B cell (primary cell): Measurements from ENCODE around the gene FAIM2. TPM values are rescaled to one million over a fixed set of nuclear protein-coding genes. Genes with fewer than 3 reads are reported as not detected.

Source experiments
- ATAC-seq: fragments of 200-7000 bp; cut with Tn5 transposase; one replicate; pipeline ENCODE4 v1.10.0; 2021; ENCODE audit warnings: low read depth, mild to moderate bottlenecking, moderate number of reproducible peaks, moderate library complexity
- CTCF ChIA-PET: fragments of 350-600 bp; sonication (Branson Sonifier 250); formaldehyde crosslinking; loops from one replicate; lab custom pipeline; 2021; ENCODE audit warnings: antibody characterized with exemption, inconsistent platforms; lab: Charles Lee
- POLR2A ChIA-PET: fragments of 350-600 bp; sonication (Branson Sonifier 250); formaldehyde crosslinking; loops from one replicate; lab custom pipeline; 2021; ENCODE audit warnings: antibody characterized with exemption; lab: Charles Lee
- DNase-seq: peaks from one replicate; pipeline ENCODE4 v3.0.0; 2013
- H2AFZ ChIP-seq: 2 replicates; pipeline ENCODE4 v1.6.1; 2012; ENCODE audit warnings: mild to moderate bottlenecking, low read depth, low read length; ENCODE audit not compliant: insufficient read depth, poor library complexity, severe bottlenecking
- H3K27ac ChIP-seq, 2 donors: 1 replicate in 1 of 2; 2 replicates in 1 of 2; pipeline ENCODE4 v1.5.1; 2012 to 2013; ENCODE audit warnings: low read length in 2 of 2, mild to moderate bottlenecking in 2 of 2, moderate library complexity in 1 of 2
- H3K27me3 ChIP-seq, 4 experiments: fragments of 200-600 bp in 1 of 4; sonication (generic) in 1 of 4; replicated peaks in 1 of 4; 1 replicate in 2 of 4; 2 replicates in 2 of 4; pipeline versions ENCODE4 v1.6.1 to v1.7.0; 2013 to 2016; ENCODE audit warnings: low read length in 3 of 4, mild to moderate bottlenecking in 2 of 4, mixed read lengths in 1 of 4, moderate library complexity in 1 of 4; ENCODE audit not compliant: insufficient read depth in 4 of 4, control insufficient read depth in 3 of 4; ENCODE audit errors: control extremely low read depth in 1 of 4
- H3K36me3 ChIP-seq, 2 experiments: replicated peaks in 1 of 2; 1 replicate in 1 of 2; 2 replicates in 1 of 2; pipeline versions ENCODE4 v1.6.1 to v1.7.1; 2013; ENCODE audit warnings: low read length in 1 of 2; ENCODE audit not compliant: insufficient read depth in 2 of 2, control insufficient read depth in 1 of 2; ENCODE audit errors: control extremely low read depth in 1 of 2, extremely low read depth in 1 of 2
- H3K4me1 ChIP-seq, 2 donors: fragments of 200-600 bp in 1 of 2; sonication (generic) in 1 of 2; 1 replicate in 1 of 2; 2 replicates in 1 of 2; pipeline versions ENCODE4 v1.5.1 to v1.6.1; 2013 to 2017; ENCODE audit warnings: low read length in 2 of 2; ENCODE audit not compliant: control insufficient read depth in 2 of 2, insufficient read depth in 2 of 2
- H3K4me2 ChIP-seq: replicated peaks from 2 replicates; pipeline ENCODE3; 2012; ENCODE audit warnings: mild to moderate bottlenecking, low read depth, low read length; ENCODE audit not compliant: poor library complexity, severe bottlenecking
- H3K4me3 ChIP-seq, 5 experiments: fragments of 200-600 bp in 1 of 5; sonication (generic) in 1 of 5; 1 replicate in 3 of 5; 2 replicates in 2 of 5; pipeline versions ENCODE4 v1.5.1 to v1.7.0; 2011 to 2016; ENCODE audit warnings: low read length in 4 of 5, mild to moderate bottlenecking in 4 of 5, low read depth in 2 of 5, control low read depth in 1 of 5, moderate library complexity in 1 of 5; ENCODE audit not compliant: insufficient read depth in 1 of 5; ENCODE audit errors: control extremely low read depth in 1 of 5, extremely low read depth in 1 of 5
- H3K79me2 ChIP-seq: fragments of 200-600 bp; sonication (generic); one replicate; pipeline ENCODE4 v1.6.0; 2016; ENCODE audit warnings: low read length; ENCODE audit not compliant: control insufficient read depth, insufficient read depth
- H3K9ac ChIP-seq: fragments of 200-600 bp; sonication (generic); 2 replicates; pipeline ENCODE4 v1.6.1; 2017; ENCODE audit warnings: mild to moderate bottlenecking, low read length, moderate library complexity
- H3K9me3 ChIP-seq, 3 donors: one replicate each; pipeline versions ENCODE4 v1.6.1 to v1.7.1; 2013; ENCODE audit warnings: low read length in 2 of 3; ENCODE audit not compliant: control insufficient read depth in 2 of 3, insufficient read depth in 1 of 3; ENCODE audit errors: control extremely low read depth in 1 of 3
- H4K20me1 ChIP-seq: 2 replicates; pipeline ENCODE4 v1.6.0; 2012; ENCODE audit warnings: mild to moderate bottlenecking, low read length; ENCODE audit not compliant: insufficient read depth, control insufficient read depth, poor library complexity, severe bottlenecking
- H3K27ac Mint-ChIP-seq: one replicate; pipeline ENCODE4 v1.8.0; 2021; ENCODE audit warnings: mixed read lengths
- H3K27me3 Mint-ChIP-seq: one replicate; pipeline ENCODE4 v1.8.0; 2021; ENCODE audit warnings: mixed read lengths
- H3K4me1 Mint-ChIP-seq: one replicate; pipeline ENCODE4 v1.8.0; 2021; ENCODE audit warnings: mixed read lengths
- H3K4me3 Mint-ChIP-seq: one replicate; pipeline ENCODE4 v1.8.0; 2021; ENCODE audit warnings: mixed read lengths
- H3K9me3 Mint-ChIP-seq: one replicate; pipeline ENCODE4 v1.8.0; 2022; ENCODE audit warnings: mixed read lengths; ENCODE audit not compliant: insufficient read depth
- EZH2 ChIP-seq: IDR thresholded peaks from 2 replicates; pipeline ENCODE4 v1.6.1; 2012; ENCODE audit warnings: borderline replicate concordance, low read depth, mild to moderate bottlenecking, moderate library complexity, low read length; ENCODE audit not compliant: insufficient read depth, poor library complexity, severe bottlenecking
- WGBS: methylation state at CpG from one replicate; pipeline ENCODE4 v1.1.5; 2013; ENCODE audit warnings: missing lambda C conversion rate; ENCODE audit not compliant: insufficient coverage; 5-methylcytosine and 5-hydroxymethylcytosine counted together
- intact Hi-C: fragments of 100-400 bp; cut with micrococcal nuclease; formaldehyde crosslinking; loops from one replicate; pipeline ENCODE4 v1.10.0; 2022
- polyA plus RNA-seq: library from polyadenylated mRNA; depleted of rRNA; stranded (reverse); fragments of >200 nt; gene quantifications from 2 replicates; pipeline ENCODE4 v1.2.3, GENCODE V29; 2012
- total RNA-seq, 2 donors: library from RNA; stranded (reverse); fragments of 120-200 nt in 1 of 2; gene quantifications; 1 replicate in 1 of 2; 2 replicates in 1 of 2; pipeline versions ENCODE4 v1.2.3 to v1.2.4, GENCODE V29; 2013 to 2022
- TF ChIP-seq, protein P1 (sequence below): fragments of 200-600 bp; IDR thresholded peaks from one replicate; pipeline ENCODE4 v1.8.0; 2022; ENCODE audit warnings: antibody characterized with exemption, mild to moderate bottlenecking

FAIM2 gene
- total and polyA plus RNA-seq, 2 donors (not counting 1 experiment from before 2014, with no cell fraction given), result not detected

DNA sequence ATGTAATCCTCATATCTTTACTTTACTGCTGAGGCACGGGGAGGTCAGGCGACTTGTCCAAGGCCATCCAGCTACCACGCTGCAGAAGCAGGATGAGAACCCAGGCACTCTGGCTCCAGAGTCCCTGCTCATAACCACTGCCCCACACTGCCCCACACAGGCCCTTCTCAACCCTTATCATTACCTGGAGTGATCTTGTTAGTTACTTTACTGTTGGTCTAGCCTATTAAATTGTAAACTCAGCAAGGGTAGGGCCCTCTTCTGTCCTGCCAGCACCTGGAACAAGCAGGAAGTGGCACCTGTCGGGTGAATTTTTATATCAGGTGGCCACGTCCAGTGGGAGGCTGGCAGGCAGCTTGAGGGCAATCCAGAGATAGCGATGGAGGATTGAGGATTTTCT is 12.2 kb downstream of the FAIM2 start:
- no peaks in the 10 kb centered on the region for H3K36me3 ChIP-seq
- H4K20me1 ChIP-seq, result no peaks in the 10 kb centered on the region
- no peak overlapping the region for H3K4me3 Mint-ChIP-seq
- WGBS, result 95% methylated on average over 6 of the region's 6 CpGs
- peaks cover 0 to 8% of the 10 kb centered on the region in 2 donors for H3K4me1 ChIP-seq
- H3K27ac Mint-ChIP-seq, result no peak overlapping the region
- H3K27me3 ChIP-seq, result peaks cover 0 to 3% (median 0%) of the 10 kb centered on the region in 4 experiments
- no peak overlapping the region for H2AFZ ChIP-seq
- no peak overlapping the region for H3K9ac ChIP-seq
- intact Hi-C loops, result no loop called here
- POLR2A ChIA-PET, result interaction anchor here (0.5 kb wide), 1 partner anchor 656 kb away, joined by 4 read pairs; no protein-coding TSS in a partner anchor
- no peak overlapping the region for H3K27ac ChIP-seq
- CTCF ChIA-PET, result interaction anchor here (1.0 kb wide), 1 partner anchor 54 kb away, joined by 3 read pairs; no protein-coding TSS in a partner anchor
- peaks cover 6% of the 10 kb centered on the region for H3K4me1 Mint-ChIP-seq
- ATAC-seq (no peak), DNase-seq (no peak)
- H3K4me3 ChIP-seq, result no peak overlapping the region
- H3K9me3 Mint-ChIP-seq, result no peaks in the 10 kb centered on the region
- TF ChIP-seq, protein P1, sequence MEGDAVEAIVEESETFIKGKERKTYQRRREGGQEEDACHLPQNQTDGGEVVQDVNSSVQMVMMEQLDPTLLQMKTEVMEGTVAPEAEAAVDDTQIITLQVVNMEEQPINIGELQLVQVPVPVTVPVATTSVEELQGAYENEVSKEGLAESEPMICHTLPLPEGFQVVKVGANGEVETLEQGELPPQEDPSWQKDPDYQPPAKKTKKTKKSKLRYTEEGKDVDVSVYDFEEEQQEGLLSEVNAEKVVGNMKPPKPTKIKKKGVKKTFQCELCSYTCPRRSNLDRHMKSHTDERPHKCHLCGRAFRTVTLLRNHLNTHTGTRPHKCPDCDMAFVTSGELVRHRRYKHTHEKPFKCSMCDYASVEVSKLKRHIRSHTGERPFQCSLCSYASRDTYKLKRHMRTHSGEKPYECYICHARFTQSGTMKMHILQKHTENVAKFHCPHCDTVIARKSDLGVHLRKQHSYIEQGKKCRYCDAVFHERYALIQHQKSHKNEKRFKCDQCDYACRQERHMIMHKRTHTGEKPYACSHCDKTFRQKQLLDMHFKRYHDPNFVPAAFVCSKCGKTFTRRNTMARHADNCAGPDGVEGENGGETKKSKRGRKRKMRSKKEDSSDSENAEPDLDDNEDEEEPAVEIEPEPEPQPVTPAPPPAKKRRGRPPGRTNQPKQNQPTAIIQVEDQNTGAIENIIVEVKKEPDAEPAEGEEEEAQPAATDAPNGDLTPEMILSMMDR, result no peak
- no peak for TF ChIP-seq EZH2
- no peaks in the 10 kb centered on the region for H3K79me2 ChIP-seq
- peaks cover 0 to 5% (median 0%) of the 10 kb centered on the region in 3 donors for H3K9me3 ChIP-seq
- H3K4me2 ChIP-seq, result no peak overlapping the region
- peaks cover 16% of the 10 kb centered on the region for H3K27me3 Mint-ChIP-seq

- no peaks in the 10 kb centered on the region for H4K20me1 ChIP-seq
- POLR2A ChIA-PET, result no interaction called here
- H3K27me3 Mint-ChIP-seq, result peaks cover 16% of the 10 kb centered on the region
Measured at GRCh38 chr12:49891012-49891411, 12.7 kb downstream of the FAIM2 start.

More at GRCh38 chr12:49891012-49891411, 12.7 kb downstream of the FAIM2 start:
- Histone ChIP-seq H3K4me3 (no peak overlapping the region), H3K4me2 (no peak overlapping the region), H3K9me3 (peaks cover 0 to 5% (median 0%) of the 10 kb centered on the region in 3 donors), H3K36me3 (no peaks in the 10 kb centered on the region), H3K27ac (no peak overlapping the region), H3K27me3 (peaks cover 0 to 3% (median 0%) of the 10 kb centered on the region in 4 experiments), H3K4me1 (peaks cover 0 to 8% of the 10 kb centered on the region in 2 donors), H2AFZ (no peak overlapping the region), H3K9ac (no peak overlapping the region), H3K79me2 (no peaks in the 10 kb centered on the region)
- no peak for DNase-seq
- Mint-ChIP-seq H3K27ac (no peak overlapping the region), H3K4me1 (peaks cover 6% of the 10 kb centered on the region), H3K9me3 (no peaks in the 10 kb centered on the region), H3K4me3 (no peak overlapping the region)
- no peak for ATAC-seq
- CTCF ChIA-PET, result no interaction called here
- 88% methylated on average over 2 of the region's 2 CpGs for WGBS
- no peak for TF ChIP-seq EZH2
- TF ChIP-seq, protein P1, result no peak
- intact Hi-C loops, result no loop called here
